ENCODE results near the gene ATP5ME. TPM values are rescaled to one million over a fixed set of nuclear protein-coding genes. Genes with fewer than 3 reads are reported as not detected.

The ATP5ME gene
- total and polyA plus RNA-seq, 2 of the 13 experiments (the other 11 are each of a cell fraction or from before 2014, with no cell fraction given), result 305 to 753 TPM

DNA sequence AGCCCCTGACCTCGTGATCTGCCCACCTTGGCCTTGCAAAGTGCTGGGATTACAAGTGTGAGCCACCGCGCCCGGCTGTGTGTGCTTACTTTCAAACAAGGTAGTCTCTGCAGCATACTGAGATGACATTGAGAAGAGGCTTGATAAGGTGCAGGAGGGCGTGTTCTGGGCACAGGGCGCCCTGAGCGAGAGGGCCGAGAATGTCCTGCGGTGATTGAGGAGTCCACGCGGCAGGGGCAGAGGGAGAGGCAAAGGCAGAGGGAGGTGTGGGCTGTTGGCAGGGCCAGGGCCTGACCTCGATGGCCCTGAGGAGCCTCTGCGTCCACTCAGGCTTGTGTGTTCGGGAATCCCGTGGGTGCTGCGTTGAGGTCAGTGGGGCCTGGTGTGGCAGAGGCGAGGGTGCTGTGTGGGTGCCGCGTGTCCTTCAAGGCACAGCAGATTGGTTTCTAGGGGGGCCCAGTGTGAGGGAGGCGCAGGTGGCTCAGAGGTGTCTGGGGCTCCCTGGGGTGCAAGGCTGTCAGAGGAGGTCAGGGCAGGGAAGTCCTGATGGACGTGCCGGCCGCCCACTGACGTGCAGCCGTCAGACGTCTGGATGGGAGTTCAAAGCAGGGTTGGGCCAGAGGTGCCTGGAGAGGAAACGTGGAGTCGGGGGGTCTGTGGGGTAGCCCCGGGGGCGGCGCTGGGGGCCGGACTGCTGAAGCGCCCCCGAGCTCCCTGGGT is 43.7 kb upstream of the ATP5ME start:
- Histone ChIP-seq H3K79me2 (ENCODE audit: insufficient read depth, low read length) (peaks cover 47% of the 10 kb centered on the region), H3K4me3 (replicated peaks in 1 of 3; ENCODE audit: insufficient read depth in 1 of 3, low read depth in 2 of 3, low read length in 3 of 3) (no peak overlapping the region), H3K9ac (ENCODE audit: insufficient read depth, low read depth, low read length) (no peak overlapping the region), H2AFZ (ENCODE audit: low read length) (no peak overlapping the region), H3K4me2 (ENCODE audit: low read depth, low read length) (no peak overlapping the region), H3K27ac (ENCODE audit: extremely low read length, insufficient read depth, low read length) (no peak overlapping the region), H3K4me1 (ENCODE audit: insufficient read depth, low read length) (no peaks in the 10 kb centered on the region), H3K27me3 (ENCODE audit: control insufficient read depth in 1 of 2, insufficient read depth in 2 of 2, low read length in 2 of 2) (no peaks in the 10 kb centered on the region; a peak in 1 of 5 replicates), H4K20me1 (ENCODE audit: insufficient read depth, low read length) (peaks cover 37% of the 10 kb centered on the region; the same call in 1 of the 2 replicates), H3K36me3 (replicated peaks in 1 of 2; ENCODE audit: control insufficient read depth in 1 of 2, insufficient read depth in 2 of 2, low read length in 2 of 2) (peaks cover 0 to 2% of the 10 kb centered on the region in 2 experiments; a peak in 1 of 5 replicates), H3K9me3 (ENCODE audit: low read length) (no peaks in the 10 kb centered on the region)
- intact Hi-C loops (cut with micrococcal nuclease; ENCODE audit: unreplicated experiment), result no loop called here
- DNase-seq (ENCODE audit: low spot score) (no peak), ATAC-seq (no peak), FAIRE-seq (no peak)
- ChIA-PET POLR2A (no interaction called here), CTCF (ENCODE audit: low intra/inter-chr PET ratio, low total read pairs) (no interaction called here)
- no TSS peak for BruUV-seq (replicated peaks)
- 95% methylated on average over 34 of the region's 34 CpGs for WGBS (ENCODE audit: low lambda C conversion rate)
- in situ Hi-C loops (cut with HindIII; ENCODE audit: extremely low pct_ligation_motif_present, low pct_unique_long_range_greater_than_20kb), result no loop called here
- no peak for TF ChIP-seq PAX8 (CRISPR knock-in tag; IDR thresholded peaks at IDR 0.05; ENCODE audit: borderline replicate concordance)
- no peak for TF ChIP-seq ZNF720 (CRISPR knock-in tag; IDR thresholded peaks at IDR 0.05)
- no peak for TF ChIP-seq ZNF383 (CRISPR knock-in tag; IDR thresholded peaks at IDR 0.05; ENCODE audit: borderline replicate concordance)
- TF ChIP-seq NR2F6 (IDR thresholded peaks at IDR 0.05), result no peak
- TF ChIP-seq NR2F6 (CRISPR knock-in tag; IDR thresholded peaks at IDR 0.05), result no peak
- no peak for TF ChIP-seq IRX3 (CRISPR knock-in tag; IDR thresholded peaks at IDR 0.05; ENCODE audit: borderline replicate concordance, low read depth)
- TF ChIP-seq MYNN (CRISPR knock-in tag; IDR thresholded peaks at IDR 0.05; ENCODE audit: low read depth), result no peak
- no peak for TF ChIP-seq MXI1 (IDR thresholded peaks at IDR 0.05; ENCODE audit: borderline replicate concordance, low read depth, low read length)
- TF ChIP-seq, protein P1, sequence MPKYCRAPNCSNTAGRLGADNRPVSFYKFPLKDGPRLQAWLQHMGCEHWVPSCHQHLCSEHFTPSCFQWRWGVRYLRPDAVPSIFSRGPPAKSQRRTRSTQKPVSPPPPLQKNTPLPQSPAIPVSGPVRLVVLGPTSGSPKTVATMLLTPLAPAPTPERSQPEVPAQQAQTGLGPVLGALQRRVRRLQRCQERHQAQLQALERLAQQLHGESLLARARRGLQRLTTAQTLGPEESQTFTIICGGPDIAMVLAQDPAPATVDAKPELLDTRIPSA (CRISPR knock-in tag; IDR thresholded peaks at IDR 0.05; ENCODE audit: borderline replicate concordance), result no peak
- TF ChIP-seq ZNF12 (CRISPR knock-in tag; IDR thresholded peaks at IDR 0.05), result no peak
- no peak for TF ChIP-seq ISL2 (CRISPR knock-in tag; IDR thresholded peaks at IDR 0.05)
- no peak for TF ChIP-seq ZNF615 (CRISPR knock-in tag; IDR thresholded peaks at IDR 0.05; ENCODE audit: borderline replicate concordance)

Measured in HepG2 (cell line).